Activated CD8-positive, alpha-beta memory T cell treated with anti-CD3 and anti-CD28 coated beads, Interleukin-2, amount 10 ng/mL, durations not matched to agents 7 days and 5 days (primary cell): ENCODE data around the gene SETD2. TPM values are rescaled to one million over a fixed set of nuclear protein-coding genes. Genes with fewer than 3 reads are reported as not detected.

ENCODE experiments used
- ATAC-seq: fragments of 150-1000 bp; cut with Tn5 transposase; one replicate; pipeline ENCODE4 v1.10.0; 2021; ENCODE audit warnings: moderate library complexity
- CTCF ChIA-PET: fragments of 350-600 bp; sonication (Branson Sonifier 250); formaldehyde crosslinking; loops from one replicate; lab custom pipeline; 2021; ENCODE audit warnings: antibody characterized with exemption; lab: Charles Lee
- DNase-seq: peaks from one replicate; pipeline ENCODE4 v3.0.0-alpha.2; 2020
- H3K27ac Mint-ChIP-seq: one replicate; pipeline ENCODE4 v1.8.0; 2021; ENCODE audit warnings: mild to moderate bottlenecking, mixed read lengths
- H3K27me3 Mint-ChIP-seq: one replicate; pipeline ENCODE4 v1.8.0; 2021; ENCODE audit warnings: mixed read lengths
- H3K36me3 Mint-ChIP-seq: one replicate; pipeline ENCODE4 v1.8.0; 2021; ENCODE audit warnings: mild to moderate bottlenecking, mixed read lengths
- H3K4me1 Mint-ChIP-seq: one replicate; pipeline ENCODE4 v1.8.0; 2021; ENCODE audit warnings: mixed read lengths
- H3K4me3 Mint-ChIP-seq: one replicate; pipeline ENCODE4 v1.8.0; 2021; ENCODE audit warnings: mild to moderate bottlenecking, moderate library complexity, mixed read lengths
- H3K9me3 Mint-ChIP-seq: one replicate; pipeline ENCODE4 v1.8.0; 2022; ENCODE audit warnings: low read depth, mixed read lengths
- total RNA-seq, 2 experiments: library from RNA; stranded (reverse); gene quantifications; one replicate each; pipeline ENCODE4 v1.2.3, GENCODE V29; 2021

Gene SETD2
- total RNA-seq, 2 experiments from 2014 or later, result 38.0 to 43.3 TPM

- Mint-ChIP-seq H3K4me1 (peaks cover 22% of the 10 kb centered on the region), H3K36me3 (peaks cover 41% of the 10 kb centered on the region), H3K27me3 (no peaks in the 10 kb centered on the region), H3K4me3 (no peak overlapping the region), H3K9me3 (no peaks in the 10 kb centered on the region), H3K27ac (no peak overlapping the region)
- DNase-seq, result no peak
- CTCF ChIA-PET, result no interaction called here
- no peak for ATAC-seq
These were observed 162.8 kb downstream of the SETD2 start for GRCh38 chr3:47000922-47001730.

- CTCF ChIA-PET, result interaction anchor here (1.0 to 2.8 kb wide), 2 partner anchors 33 to 77 kb away, joined by 3 to 17 read pairs; no protein-coding TSS in a partner anchor
- Mint-ChIP-seq H3K27ac (no peak overlapping the region), H3K4me1 (peaks cover 22% of the 10 kb centered on the region), H3K4me3 (no peak overlapping the region), H3K36me3 (peaks cover 39% of the 10 kb centered on the region), H3K27me3 (no peaks in the 10 kb centered on the region), H3K9me3 (no peaks in the 10 kb centered on the region)
- DNase-seq (no peak), ATAC-seq (no peak)
These were observed 163.6 kb downstream of the SETD2 start for GRCh38 chr3:47000198-47000815.

GRCh38 chr3:46999516-47000197, 164.3 kb downstream of the SETD2 start:
- DNase-seq (no peak), ATAC-seq (no peak)
- Mint-ChIP-seq H3K36me3 (peaks cover 40% of the 10 kb centered on the region), H3K4me1 (peaks cover 22% of the 10 kb centered on the region), H3K27ac (no peak overlapping the region), H3K9me3 (no peaks in the 10 kb centered on the region), H3K4me3 (no peak overlapping the region), H3K27me3 (no peaks in the 10 kb centered on the region)
- CTCF ChIA-PET, result interaction anchor here (1.0 to 2.8 kb wide), 7 partner anchors 17 to 84 kb away, joined by 3 to 17 read pairs (median 4); no protein-coding TSS in a partner anchor

- CTCF ChIA-PET, result interaction anchor here (0.5 to 2.8 kb wide), 12 partner anchors 11 to 182 kb away, joined by 3 to 17 read pairs (median 4); no protein-coding TSS in a partner anchor
These were observed 164.9 kb downstream of the SETD2 start for GRCh38 chr3:46998852-46999515.

GRCh38 chr3:46998121-46998851, 165.6 kb downstream of the SETD2 start:
- no peaks in the 10 kb centered on the region for H3K27me3 Mint-ChIP-seq
- peak overlapping the region; percentile 52 for H3K27ac Mint-ChIP-seq
- H3K9me3 Mint-ChIP-seq, result no peaks in the 10 kb centered on the region
- DNase-seq (peak; percentile 77), ATAC-seq (peak; percentile 68)
- CTCF ChIA-PET, result interaction anchor here (0.5 to 2.8 kb wide), 16 partner anchors 10 to 326 kb away, joined by 3 to 17 read pairs (median 4); no protein-coding TSS in a partner anchor
- peaks cover 35% of the 10 kb centered on the region for H3K36me3 Mint-ChIP-seq
- H3K4me1 Mint-ChIP-seq, result peaks cover 22% of the 10 kb centered on the region
- no peak overlapping the region for H3K4me3 Mint-ChIP-seq

More at GRCh38 chr3:46998852-46999515, 164.9 kb downstream of the SETD2 start:
- Mint-ChIP-seq H3K36me3 (peaks cover 38% of the 10 kb centered on the region), H3K4me3 (no peak overlapping the region), H3K9me3 (no peaks in the 10 kb centered on the region), H3K4me1 (peaks cover 22% of the 10 kb centered on the region), H3K27me3 (no peaks in the 10 kb centered on the region), H3K27ac (peak overlapping the region; percentile 52)
- no peak for ATAC-seq
- no peak for DNase-seq

GRCh38 chr3:46997453-46998091, 166.3 kb downstream of the SETD2 start:
- DNase-seq, result no peak
- Mint-ChIP-seq H3K4me1 (peaks cover 22% of the 10 kb centered on the region), H3K9me3 (no peaks in the 10 kb centered on the region), H3K27ac (peak overlapping the region; percentile 72), H3K36me3 (peaks cover 33% of the 10 kb centered on the region), H3K27me3 (no peaks in the 10 kb centered on the region), H3K4me3 (no peak overlapping the region)
- CTCF ChIA-PET, result interaction anchor here (0.7 to 2.8 kb wide), 13 partner anchors 10 to 327 kb away, joined by 3 to 17 read pairs (median 4); no protein-coding TSS in a partner anchor
- ATAC-seq, result no peak

- Mint-ChIP-seq H3K27me3 (no peaks in the 10 kb centered on the region), H3K4me3 (no peak overlapping the region), H3K9me3 (no peaks in the 10 kb centered on the region), H3K36me3 (peaks cover 31% of the 10 kb centered on the region), H3K4me1 (peaks cover 22% of the 10 kb centered on the region), H3K27ac (peak overlapping the region; percentile 72)
- CTCF ChIA-PET, result interaction anchor here (0.5 to 2.7 kb wide), 6 partner anchors 9 to 65 kb away, joined by 3 to 9 read pairs (median 4); no protein-coding TSS in a partner anchor
- no peak for DNase-seq
- ATAC-seq, result no peak
These were observed 167.0 kb downstream of the SETD2 start for GRCh38 chr3:46996689-46997452.

- Mint-ChIP-seq H3K27ac (no peak overlapping the region), H3K4me3 (no peak overlapping the region), H3K27me3 (no peaks in the 10 kb centered on the region), H3K36me3 (peaks cover 32% of the 10 kb centered on the region), H3K4me1 (peaks cover 22% of the 10 kb centered on the region), H3K9me3 (no peaks in the 10 kb centered on the region)
- CTCF ChIA-PET, result interaction anchor here (1.0 to 1.2 kb wide), 3 partner anchors 9 to 50 kb away, joined by 3 to 5 read pairs (median 3); no protein-coding TSS in a partner anchor
- DNase-seq (no peak), ATAC-seq (no peak)
These were observed 167.9 kb downstream of the SETD2 start for GRCh38 chr3:46995901-46996562.

GRCh38 chr3:46994801-46995731, 168.8 kb downstream of the SETD2 start:
- Mint-ChIP-seq H3K4me1 (peaks cover 22% of the 10 kb centered on the region), H3K27ac (no peak overlapping the region), H3K27me3 (no peaks in the 10 kb centered on the region), H3K36me3 (peaks cover 32% of the 10 kb centered on the region), H3K4me3 (no peak overlapping the region), H3K9me3 (no peaks in the 10 kb centered on the region)
- DNase-seq (no peak), ATAC-seq (no peak)
- CTCF ChIA-PET, result interaction anchor here (1.0 kb wide), 2 partner anchors 47 to 69 kb away, joined by 3 read pairs; no protein-coding TSS in a partner anchor

- H3K9me3 Mint-ChIP-seq, result no peaks in the 10 kb centered on the region
- DNase-seq (no peak), ATAC-seq (no peak)
- no peak overlapping the region for H3K4me3 Mint-ChIP-seq
- CTCF ChIA-PET, result interaction anchor here (0.8 to 2.3 kb wide), 4 partner anchors 13 to 126 kb away, joined by 3 to 8 read pairs (median 4); partner anchors contain the start of gene NBEAL2
- H3K27ac Mint-ChIP-seq, result no peak overlapping the region
- H3K27me3 Mint-ChIP-seq, result no peaks in the 10 kb centered on the region
- H3K4me1 Mint-ChIP-seq, result peaks cover 28% of the 10 kb centered on the region
- peaks cover 33% of the 10 kb centered on the region for H3K36me3 Mint-ChIP-seq
These were observed 169.9 kb downstream of the SETD2 start for GRCh38 chr3:46993986-46994385.
